ENCODE results near the gene CSNK2A1.
"Not testable (repeated sequence)": the region's sequence is repeated elsewhere in the genome, so short reads cannot be mapped to it uniquely, and the experiment has no call there.

CSNK2A1 gene

DNA sequence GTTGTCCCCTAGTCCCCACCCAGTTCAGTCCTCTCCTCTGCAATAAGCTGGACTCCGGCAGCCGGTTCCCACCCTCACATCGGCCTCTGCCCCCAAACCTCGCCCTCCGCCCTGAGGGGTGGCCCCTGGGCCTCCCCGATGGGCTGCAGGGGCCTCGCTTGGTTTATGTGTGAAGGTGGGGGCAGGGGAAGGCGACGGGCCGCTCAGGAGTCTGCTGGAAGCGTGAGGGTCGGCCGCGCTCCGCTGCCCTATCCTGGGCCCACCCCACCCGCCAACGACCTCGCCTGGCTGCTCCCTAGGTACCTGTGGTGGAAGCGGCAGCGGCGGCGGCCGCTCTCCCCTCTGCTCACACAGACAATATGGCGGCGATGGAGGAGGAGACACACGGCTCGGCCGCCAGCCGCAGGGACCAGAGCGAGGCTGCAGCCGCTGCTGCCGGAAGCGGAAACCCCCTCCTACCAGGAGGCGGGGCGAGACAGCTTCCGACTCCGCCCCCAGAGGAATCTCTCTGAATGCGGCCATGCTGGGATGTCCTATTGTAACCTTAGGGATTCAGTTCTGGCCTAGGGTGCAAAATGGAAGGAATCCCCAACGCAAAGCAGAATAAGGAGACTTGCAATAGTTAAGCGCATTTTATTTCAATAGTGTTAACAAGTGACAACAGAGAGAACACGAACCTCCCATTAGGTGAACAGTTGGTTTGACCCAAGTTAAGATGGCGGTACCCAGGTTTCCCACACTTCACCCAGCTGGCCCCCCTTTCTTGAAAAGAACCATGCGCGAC lies at the start of gene CSNK2A1:
Gene CSNK2A1, minus strand, starts transcription at position 422 of the 784 bp plus-strand sequence. CDS start 35,239 bp downstream, outside the sequence.
- peak; percentile 92 for DNase-seq (ENCODE audit: low read depth, low spot score)

- no peak for DNase-seq (ENCODE audit: low read depth, low spot score)
Observed at GRCh38 chr20:592506-592905, 48.9 kb upstream of the CSNK2A1 start.

- DNase-seq (ENCODE audit: low read depth, low spot score): no peak
Observed at GRCh38 chr20:591941-592340, 48.4 kb upstream of the CSNK2A1 start.

- DNase-seq (ENCODE audit: low read depth, low spot score): no peak
Observed at GRCh38 chr20:588932-589672, 45.5 kb upstream of the CSNK2A1 start.

DNA sequence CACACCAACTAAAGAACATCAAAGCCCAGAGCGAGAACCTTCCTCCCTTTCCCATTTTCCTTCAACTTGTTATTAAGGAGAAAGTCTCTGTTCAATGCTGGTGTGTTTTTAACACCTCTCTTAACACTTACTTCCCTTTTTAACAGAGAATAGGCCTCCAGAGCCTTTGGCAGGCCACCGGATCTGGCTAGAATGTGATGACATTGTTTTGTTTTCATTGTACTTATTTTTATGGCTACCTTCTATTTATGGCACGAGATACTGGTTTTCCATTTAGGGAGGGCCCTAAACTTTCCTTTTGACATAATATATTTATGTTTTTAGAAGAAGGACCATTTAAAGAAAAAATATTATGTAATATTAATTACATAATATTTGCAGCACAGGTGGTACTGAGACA lies 44.9 kb upstream of the CSNK2A1 start:
- no peak for DNase-seq (ENCODE audit: low read depth, low spot score)

- DNase-seq (ENCODE audit: low read depth, low spot score): no peak
Observed at GRCh38 chr20:584971-585301, 41.3 kb upstream of the CSNK2A1 start.

- no peak for DNase-seq (ENCODE audit: low read depth, low spot score)
Observed at GRCh38 chr20:584161-584970, 40.8 kb upstream of the CSNK2A1 start.

GRCh38 chr20:582204-582603 lies 38.6 kb upstream of the CSNK2A1 start:
- DNase-seq (ENCODE audit: low read depth, low spot score): no peak

- not testable (repeated sequence) for DNase-seq (ENCODE audit: low read depth, low spot score)
Observed at GRCh38 chr20:578940-579690, 35.5 kb upstream of the CSNK2A1 start.

- no peak for DNase-seq (ENCODE audit: low read depth, low spot score)
Observed at GRCh38 chr20:577167-577791, 33.7 kb upstream of the CSNK2A1 start.

DNA sequence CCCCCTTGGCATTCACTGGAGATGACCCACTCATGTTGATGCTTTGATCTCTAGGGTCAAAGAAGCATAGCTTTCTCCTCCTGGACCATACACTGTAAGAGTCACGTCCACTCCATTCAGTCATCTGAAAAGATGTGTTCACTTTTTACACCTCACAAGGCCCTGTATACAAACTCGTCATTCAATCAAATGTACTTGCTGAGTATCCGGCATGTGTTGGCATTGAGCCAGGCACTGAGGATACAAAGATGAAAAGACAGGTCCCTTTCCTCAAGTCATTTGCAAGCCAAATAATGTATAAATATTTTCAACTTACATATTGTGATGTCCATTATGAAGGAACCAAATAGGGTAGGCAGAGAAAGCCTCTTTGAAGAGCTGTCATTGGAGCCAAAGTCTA lies 32.6 kb upstream of the CSNK2A1 start:
- DNase-seq (ENCODE audit: low read depth, low spot score): no peak

DNA sequence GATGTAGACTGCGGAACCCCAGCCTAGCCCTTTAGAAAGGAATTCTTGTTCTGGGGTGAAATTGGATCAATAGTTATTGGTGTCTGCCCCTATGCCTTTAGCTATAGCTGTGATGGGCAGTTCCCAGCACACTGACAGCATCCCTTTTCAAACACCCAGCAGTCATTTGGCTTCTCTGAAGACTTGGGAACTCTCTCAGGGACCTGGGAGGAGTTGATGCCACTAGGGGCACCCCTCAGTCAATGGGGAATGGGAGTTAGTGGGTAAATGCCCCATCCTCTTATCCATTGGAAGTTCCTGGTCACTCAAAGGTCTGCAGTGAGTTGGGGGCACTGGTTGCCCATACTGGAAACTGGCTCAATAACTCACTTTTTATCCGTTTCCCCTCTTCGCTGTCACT lies 31.6 kb upstream of the CSNK2A1 start:
- DNase-seq (ENCODE audit: low read depth, low spot score): no peak

DNA sequence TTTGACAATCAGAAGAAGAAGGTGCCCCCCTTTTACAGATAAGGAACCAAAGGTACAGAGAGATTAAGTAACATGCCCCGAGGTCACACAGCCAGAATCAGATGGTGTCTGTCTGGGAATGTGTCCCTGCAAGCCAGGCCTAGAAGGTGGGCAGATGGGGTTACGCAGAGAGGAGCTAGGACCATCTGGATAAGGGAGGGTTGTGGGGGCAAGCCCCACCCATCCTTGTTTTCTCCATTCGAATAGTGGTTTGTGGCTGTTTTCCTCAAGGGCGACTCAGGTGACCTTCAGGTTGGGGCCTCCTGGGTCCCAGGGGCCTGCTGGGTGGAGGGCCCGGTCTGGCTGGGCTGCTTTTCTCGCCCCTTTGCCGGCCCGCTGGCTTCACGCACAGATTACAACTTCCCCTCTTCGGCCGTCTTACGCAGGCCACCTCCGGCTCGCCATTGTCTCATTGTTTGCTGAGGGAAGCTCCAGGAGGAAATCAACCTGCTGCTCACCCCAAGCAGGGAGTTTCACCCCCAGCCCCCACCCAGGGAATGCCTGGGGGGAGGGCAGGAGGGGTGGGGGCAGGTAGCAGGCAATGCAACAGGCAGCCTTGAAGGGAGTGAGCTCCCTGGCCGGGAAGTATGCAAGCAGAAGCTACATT lies 30.8 kb upstream of the CSNK2A1 start:
- no peak for DNase-seq (ENCODE audit: low read depth, low spot score)

- DNase-seq (ENCODE audit: low read depth, low spot score): no peak
Observed at GRCh38 chr20:573414-574296, 30.1 kb upstream of the CSNK2A1 start.

DNA sequence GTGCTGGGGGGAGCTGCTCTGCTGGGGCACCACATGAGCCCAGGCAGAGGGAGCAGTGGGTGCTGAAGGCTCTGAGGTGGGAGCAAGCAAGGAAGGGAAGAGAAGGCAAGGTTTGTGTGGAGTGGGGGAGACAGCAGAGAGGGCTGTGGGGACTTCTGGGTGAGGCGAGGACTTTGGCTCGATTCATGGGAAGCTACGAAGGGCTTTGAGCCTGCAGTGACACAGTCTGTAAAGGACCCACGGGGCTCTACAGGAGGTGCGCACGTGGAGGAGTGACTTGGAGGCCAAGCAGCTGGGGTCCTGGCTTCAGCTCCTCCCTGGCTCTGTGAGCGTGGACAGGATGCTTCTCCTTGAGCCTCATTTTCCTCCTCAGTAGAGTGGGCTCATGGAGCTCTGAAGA lies 29.1 kb upstream of the CSNK2A1 start:
- no peak for DNase-seq (ENCODE audit: low read depth, low spot score)

DNA sequence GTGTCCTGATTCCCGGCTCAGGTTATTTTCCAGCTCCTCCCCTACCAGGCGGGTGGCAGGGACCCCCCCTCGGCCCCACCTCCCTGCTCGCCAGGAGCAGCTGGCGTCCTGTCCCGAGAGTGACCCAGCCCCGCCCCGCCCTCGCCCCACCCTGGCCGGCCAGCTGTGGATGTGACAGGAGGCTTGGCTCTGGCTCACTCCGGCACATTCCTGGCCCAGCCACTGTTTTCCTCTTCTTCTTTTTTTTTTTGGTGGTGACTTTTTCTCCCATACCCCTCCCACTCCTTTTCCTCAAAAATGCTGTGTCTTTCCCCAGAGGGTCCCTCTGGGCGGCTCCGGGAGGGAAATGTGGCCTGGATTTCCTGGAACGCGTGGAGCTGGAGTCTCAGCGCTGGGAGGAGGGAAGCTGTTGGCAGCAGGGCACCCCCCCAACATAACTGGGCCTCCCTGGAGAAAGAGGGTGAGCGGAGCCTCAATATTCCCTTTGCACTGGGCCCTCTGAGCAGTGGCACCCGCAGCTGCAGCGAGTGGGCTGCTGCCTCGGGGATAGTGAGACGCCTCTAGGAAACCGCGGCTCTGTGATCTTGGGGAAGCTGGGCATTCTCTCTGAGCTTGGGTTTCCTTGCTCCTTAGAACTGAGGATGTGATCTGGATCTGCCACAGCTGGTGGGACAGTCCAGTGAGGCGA lies 28.3 kb upstream of the CSNK2A1 start:
- no peak for DNase-seq (ENCODE audit: low read depth, low spot score)

GRCh38 chr20:568673-569415 lies 25.3 kb upstream of the CSNK2A1 start:
- no peak for DNase-seq (ENCODE audit: low read depth, low spot score)

GRCh38 chr20:568097-568652 lies 24.6 kb upstream of the CSNK2A1 start:
- DNase-seq (ENCODE audit: low read depth, low spot score): no peak
